NCI-H82 treated with DMSO at 0.1 percent for 48 hours (cell line): ENCODE measurements around the gene ARFGAP3.
"Not testable (repeated sequence)": the region's sequence is repeated elsewhere in the genome, so short reads cannot be mapped to it uniquely, and the experiment has no call there.

Source experiments
- DNase-seq: peaks from one replicate; lab custom pipeline; 2025; ENCODE audit not compliant: unreplicated experiment; lab: John Stamatoyannopoulos, UW

The ARFGAP3 gene

GRCh38 chr22:42770941-42771647 lies 86.0 kb downstream of the ARFGAP3 start:
- no peak for DNase-seq

- no peak for DNase-seq
Measured at GRCh38 chr22:42770448-42770726, 86.7 kb downstream of the ARFGAP3 start.

- no peak for DNase-seq
Measured at GRCh38 chr22:42769574-42770447, 87.3 kb downstream of the ARFGAP3 start.

- DNase-seq = no peak
Measured at GRCh38 chr22:42769238-42769573, 87.9 kb downstream of the ARFGAP3 start.

- no peak for DNase-seq
Measured at GRCh38 chr22:42768385-42769035, 88.6 kb downstream of the ARFGAP3 start.

- DNase-seq = no peak
Measured at GRCh38 chr22:42766860-42767259, 90.2 kb downstream of the ARFGAP3 start.

- DNase-seq = no peak
Measured at GRCh38 chr22:42764895-42765363, 92.1 kb downstream of the ARFGAP3 start.

- DNase-seq = no peak
Measured at GRCh38 chr22:42763965-42764480, 93.0 kb downstream of the ARFGAP3 start.

- no peak for DNase-seq
Measured at GRCh38 chr22:42760806-42761565, 96.1 kb downstream of the ARFGAP3 start.

- DNase-seq = no peak
Measured at GRCh38 chr22:42758931-42759629, 98.0 kb downstream of the ARFGAP3 start.

GRCh38 chr22:42755553-42755952 lies 101.5 kb downstream of the ARFGAP3 start:
- not testable (repeated sequence) for DNase-seq

- DNase-seq = not testable (repeated sequence)
Measured at GRCh38 chr22:42755121-42755520, 102.0 kb downstream of the ARFGAP3 start.

- no peak for DNase-seq
Measured at GRCh38 chr22:42754658-42755057, 102.4 kb downstream of the ARFGAP3 start.

GRCh38 chr22:42752912-42753311 lies 104.2 kb downstream of the ARFGAP3 start:
- DNase-seq = no peak

GRCh38 chr22:42752230-42752746 lies 104.8 kb downstream of the ARFGAP3 start:
- peak; percentile 3 for DNase-seq

- DNase-seq = not testable (repeated sequence)
Measured at GRCh38 chr22:42750421-42750820, 106.7 kb downstream of the ARFGAP3 start.

- DNase-seq = no peak
Measured at GRCh38 chr22:42747701-42748513, 109.2 kb downstream of the ARFGAP3 start.
